SU-DHL-6 (cell line): ENCODE results near the gene CCDC28B.

Experiments
- EZH2phosphoT487 ChIP-seq: fragments of 200-600 bp; sonication (generic), shearing (Covaris generic); conservative IDR thresholded peaks from 2 replicates; pipeline ENCODE4 v1.6.1; 2018; ENCODE audit warnings: mild to moderate bottlenecking, antibody characterized with exemption, low read length, moderate library complexity, mixed read lengths
- TF ChIP-seq, protein P1 (sequence below): fragments of 200-600 bp; sonication (generic); IDR thresholded peaks from one replicate; pipeline ENCODE4 v1.5.1; 2017; ENCODE audit warnings: antibody characterized with exemption, mild to moderate bottlenecking, low read length, moderate library complexity; ENCODE audit not compliant: insufficient read depth, poor library complexity, severe bottlenecking

- TF ChIP-seq, protein P1, sequence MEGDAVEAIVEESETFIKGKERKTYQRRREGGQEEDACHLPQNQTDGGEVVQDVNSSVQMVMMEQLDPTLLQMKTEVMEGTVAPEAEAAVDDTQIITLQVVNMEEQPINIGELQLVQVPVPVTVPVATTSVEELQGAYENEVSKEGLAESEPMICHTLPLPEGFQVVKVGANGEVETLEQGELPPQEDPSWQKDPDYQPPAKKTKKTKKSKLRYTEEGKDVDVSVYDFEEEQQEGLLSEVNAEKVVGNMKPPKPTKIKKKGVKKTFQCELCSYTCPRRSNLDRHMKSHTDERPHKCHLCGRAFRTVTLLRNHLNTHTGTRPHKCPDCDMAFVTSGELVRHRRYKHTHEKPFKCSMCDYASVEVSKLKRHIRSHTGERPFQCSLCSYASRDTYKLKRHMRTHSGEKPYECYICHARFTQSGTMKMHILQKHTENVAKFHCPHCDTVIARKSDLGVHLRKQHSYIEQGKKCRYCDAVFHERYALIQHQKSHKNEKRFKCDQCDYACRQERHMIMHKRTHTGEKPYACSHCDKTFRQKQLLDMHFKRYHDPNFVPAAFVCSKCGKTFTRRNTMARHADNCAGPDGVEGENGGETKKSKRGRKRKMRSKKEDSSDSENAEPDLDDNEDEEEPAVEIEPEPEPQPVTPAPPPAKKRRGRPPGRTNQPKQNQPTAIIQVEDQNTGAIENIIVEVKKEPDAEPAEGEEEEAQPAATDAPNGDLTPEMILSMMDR, result no peak
- TF ChIP-seq EZH2phosphoT487, result no peak
Measured at GRCh38 chr1:32239337-32239736, 38.9 kb downstream of the CCDC28B start.
